Measurements from ENCODE around the gene CCDC33.

Gene CCDC33

DNA sequence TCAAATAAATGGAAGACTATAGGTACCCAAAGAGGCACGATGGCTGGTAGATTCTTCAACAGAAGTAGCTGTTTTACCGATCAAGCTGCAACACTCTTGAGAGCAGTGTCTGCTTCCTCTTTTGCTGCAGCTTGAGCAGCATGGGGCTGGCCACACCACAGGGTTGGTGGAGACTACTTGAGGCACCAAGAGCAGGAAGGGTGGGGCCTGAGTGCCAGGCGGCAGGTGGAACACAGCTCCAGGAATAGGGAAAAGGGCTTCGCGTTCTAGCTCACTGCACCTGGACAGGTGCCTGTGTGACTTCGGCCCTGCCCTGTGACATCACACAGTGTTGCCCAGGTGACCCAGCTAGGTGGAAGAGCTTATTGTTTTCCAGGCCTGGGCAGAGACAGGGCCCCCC is at the start of gene CCDC33:
Gene CCDC33, plus strand, starts transcription at position 365 of the 400 bp plus-strand sequence. CDS start 394 bp downstream, outside the sequence.
- peak; percentile 95 for DNase-seq

DNA sequence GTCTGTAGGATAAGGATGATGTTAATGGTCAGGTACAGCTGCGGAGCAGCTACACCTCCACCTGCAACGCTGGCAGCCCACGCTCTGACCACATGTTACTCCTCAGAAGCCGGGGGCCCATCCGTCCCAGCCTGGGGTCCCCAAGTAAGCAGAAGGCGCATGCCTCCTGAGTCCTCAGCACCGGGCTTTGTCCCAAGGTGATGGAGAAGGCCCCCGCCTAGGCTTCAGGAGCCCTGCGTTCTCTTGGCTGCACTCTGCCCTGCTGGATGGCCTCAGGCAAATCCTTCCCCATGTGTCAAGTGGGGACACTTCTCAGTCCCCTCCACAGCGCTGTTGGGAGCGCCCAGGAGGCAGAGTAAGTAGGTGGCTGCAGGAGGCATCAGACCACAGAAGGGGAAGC is 47.9 kb upstream of the CCDC33 start:
- no peak for DNase-seq

- DNase-seq: no peak
These were observed 44.3 kb upstream of the CCDC33 start for GRCh38 chr15:74191798-74192197.

DNA sequence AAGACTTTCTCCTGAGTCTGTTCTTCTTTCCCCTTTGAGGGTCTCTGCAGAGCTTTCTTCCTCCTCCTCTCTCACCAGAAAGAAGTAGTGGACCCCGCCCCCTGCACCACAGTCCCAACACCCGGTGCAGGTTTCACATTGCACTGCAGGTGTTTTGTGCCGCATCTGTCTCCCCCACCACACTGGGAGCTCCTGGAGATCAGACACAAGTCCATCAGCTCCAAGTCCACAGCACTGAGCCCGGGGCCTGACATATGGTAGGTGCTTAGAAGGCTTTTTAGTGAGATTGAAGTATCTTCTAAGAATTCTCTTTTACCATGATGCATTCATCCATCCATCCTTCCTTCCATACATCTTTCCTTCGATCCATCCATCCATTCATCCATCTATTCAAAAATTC is 43.4 kb upstream of the CCDC33 start:
- no peak for DNase-seq

DNA sequence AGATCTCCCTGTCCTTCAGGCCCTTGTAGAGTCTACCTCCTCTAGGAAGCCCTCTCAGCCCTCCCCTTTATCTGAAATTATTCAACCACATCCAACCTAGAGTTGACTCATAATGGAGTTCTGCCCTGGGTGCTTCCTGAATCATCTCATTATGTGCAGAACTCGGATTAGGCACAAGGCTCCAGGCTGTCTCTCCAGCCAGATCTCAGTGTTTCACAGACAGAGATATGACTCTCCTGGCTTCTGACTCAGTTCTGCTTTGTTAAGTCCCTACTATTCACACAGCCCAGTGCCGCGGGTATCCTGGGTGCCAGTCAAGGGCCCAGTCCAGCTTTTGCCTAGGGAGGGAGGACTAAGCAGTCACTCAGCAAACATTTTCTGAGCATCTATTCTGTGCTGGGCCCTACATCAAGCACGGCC is 42.8 kb upstream of the CCDC33 start:
- no peak for DNase-seq

GRCh38 chr15:74193905-74194304 is 42.2 kb upstream of the CCDC33 start:
- no peak for DNase-seq

- DNase-seq: no peak
These were observed 41.3 kb upstream of the CCDC33 start for GRCh38 chr15:74194572-74195559.

- no peak for DNase-seq
These were observed 40.0 kb upstream of the CCDC33 start for GRCh38 chr15:74196175-74196574.

DNA sequence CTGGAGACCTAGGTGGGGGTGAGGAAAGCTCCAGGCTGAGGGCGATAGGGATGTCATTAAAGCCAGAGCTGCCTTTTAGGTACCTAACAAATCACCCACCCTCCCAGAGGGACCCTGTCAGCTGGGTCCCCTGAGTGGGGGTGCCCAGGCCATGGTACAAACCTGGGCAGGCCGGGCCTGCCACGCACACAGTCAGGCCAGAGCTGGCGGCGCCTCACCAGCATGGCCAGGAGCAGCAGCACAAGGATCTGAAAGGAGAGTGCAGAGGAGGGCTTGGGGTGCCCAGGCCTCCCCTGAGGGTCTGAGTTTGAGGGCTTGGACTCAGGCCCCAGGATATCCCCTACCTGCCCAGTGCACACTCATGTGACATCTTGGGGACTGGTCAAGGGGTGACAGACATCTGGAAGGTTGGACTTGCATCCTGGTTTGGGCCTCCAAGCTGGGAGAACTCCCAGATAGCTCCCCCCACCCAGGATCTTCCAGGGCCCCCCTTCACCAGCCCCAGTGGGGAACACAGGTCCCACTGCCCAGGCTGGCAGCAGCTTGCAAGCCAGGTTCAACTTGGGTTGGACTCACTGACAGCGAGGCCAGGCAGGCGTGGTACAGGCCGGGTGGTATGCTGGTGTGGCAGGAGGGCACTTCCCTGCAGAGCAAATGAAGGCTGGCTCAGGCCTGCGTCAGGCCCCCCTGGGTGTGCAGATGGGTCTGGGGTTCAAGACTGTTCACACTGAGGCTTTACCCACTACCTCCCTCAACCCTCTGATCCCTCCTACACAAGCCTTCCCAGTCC is 38.8 kb upstream of the CCDC33 start:
- DNase-seq: no peak

- DNase-seq: no peak
These were observed 36.9 kb upstream of the CCDC33 start for GRCh38 chr15:74199297-74199652.

DNA sequence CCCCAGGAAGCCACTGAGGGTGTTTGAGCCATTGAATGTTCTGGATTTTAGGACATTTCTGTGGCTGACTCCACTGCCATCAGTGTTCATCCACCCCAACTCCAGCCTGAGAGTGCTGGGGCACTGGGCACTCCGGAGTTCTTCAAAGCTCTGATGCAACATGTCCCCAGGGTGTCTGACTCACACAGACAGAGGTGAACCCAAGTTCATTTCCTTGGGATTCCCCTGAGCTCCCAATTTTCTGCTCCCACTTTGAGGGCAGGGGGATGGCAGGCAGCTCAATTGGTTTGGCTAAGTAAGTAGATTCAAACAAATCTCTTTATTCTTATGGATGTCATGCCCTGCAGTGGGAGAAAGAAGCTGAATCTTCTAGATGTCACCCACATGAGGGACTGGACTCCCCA is 35.7 kb upstream of the CCDC33 start:
- DNase-seq: no peak

DNA sequence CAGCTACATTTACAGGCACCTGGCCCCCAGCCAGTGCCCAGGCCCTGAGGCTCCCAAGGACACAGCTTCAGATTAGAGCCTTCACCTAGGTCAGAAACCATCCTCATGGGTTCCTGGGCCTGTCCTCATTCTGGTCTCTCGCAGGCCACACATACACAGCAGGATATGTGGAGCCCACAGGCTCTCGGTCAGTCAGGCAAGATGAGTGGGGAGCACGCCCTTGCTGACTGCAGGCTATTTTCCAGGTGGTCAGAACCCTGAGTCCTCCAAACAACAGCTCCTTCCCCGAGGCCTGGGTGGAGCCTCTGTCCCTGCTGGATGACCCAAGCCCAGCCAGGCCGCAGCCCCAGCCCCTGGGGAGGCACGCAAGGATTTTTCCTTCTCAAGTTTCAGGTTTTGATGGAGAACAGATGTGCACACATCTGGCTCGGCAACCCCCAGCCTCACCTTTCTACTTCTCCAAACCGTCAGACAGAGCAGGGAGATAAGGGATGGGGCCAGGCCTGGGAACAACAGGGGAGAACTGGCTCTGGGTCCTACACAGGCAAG is 35.2 kb upstream of the CCDC33 start:
- no peak for DNase-seq

- no peak for DNase-seq
These were observed 34.3 kb upstream of the CCDC33 start for GRCh38 chr15:74201710-74202420.

DNA sequence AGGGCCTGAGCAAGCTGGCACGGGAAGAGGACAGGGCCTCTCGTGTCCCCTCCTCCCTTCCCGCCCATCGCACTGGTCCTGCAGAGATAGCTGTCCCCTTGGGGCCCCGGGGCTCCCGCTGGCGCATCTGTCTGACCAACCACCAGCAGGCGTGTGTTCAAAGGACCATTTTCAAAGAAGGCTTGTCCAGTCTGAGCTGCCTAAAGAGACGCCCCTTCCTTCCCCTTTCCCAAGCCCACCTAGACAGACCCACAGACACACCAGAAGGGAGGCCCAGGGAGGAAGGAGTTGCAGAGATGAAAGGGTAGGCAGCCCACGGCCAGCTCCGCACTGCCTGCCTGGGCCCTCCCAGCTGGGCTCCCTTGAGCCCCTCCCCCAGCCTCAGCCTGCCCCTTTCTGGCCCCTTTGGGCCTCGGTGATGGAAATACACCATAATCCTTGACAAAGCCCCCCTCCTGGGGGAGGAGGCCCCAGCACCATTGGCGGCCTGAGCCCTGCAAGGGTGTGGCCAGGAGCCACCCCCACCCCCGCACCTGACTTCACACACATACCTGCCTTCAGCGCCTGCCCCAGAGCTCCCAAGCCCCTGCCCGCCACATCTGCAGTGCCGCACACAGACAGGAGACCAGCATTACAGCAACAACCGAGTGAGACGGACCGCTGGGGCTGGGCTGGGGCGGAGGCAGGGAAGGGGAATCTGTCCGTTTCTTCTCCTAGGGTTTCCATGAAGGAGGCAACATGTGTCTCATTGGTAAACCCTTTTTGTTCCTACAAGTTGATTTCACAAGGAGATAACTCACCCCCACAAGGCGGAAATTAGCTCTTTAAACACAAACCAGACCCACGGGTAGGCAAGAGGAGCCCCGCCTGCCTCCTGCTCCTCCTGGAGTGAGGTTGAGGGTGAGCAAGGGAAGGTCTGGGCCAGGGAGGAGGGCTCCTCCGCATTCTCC is 33.4 kb upstream of the CCDC33 start, which contains the start of gene STRA6:
Gene STRA6, minus strand, starts transcription at position 336 of the 950 bp plus-strand sequence. CDS start 520 bp downstream, outside the sequence.
- DNase-seq: peak; percentile 74

DNA sequence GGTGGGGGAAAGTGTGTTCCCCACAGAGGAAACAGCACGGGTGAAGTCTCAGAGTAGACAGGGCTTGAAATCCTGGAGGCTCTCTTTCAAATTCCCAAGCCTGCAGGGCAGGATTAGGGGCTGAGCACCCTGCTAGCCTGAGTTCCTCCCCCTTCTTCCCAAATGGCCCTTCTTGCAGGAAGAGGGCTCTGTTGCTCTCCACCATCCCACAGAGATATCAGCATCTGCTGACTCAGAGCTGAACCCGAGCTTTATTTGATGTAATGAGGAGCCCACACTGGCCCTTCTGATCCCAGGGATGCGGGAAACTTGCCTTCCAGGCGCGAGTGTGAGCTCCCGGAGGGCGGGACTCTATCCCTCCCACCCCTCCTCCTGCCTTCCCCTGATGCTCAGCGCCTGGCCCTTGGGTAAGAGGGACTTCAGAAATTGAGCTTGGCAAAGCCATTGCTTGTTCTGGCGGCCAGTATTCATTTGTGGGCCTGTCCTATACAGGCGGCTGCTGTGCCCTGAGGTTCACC is 32.2 kb upstream of the CCDC33 start:
- DNase-seq: peak; percentile 38

- no peak for DNase-seq
These were observed 30.6 kb upstream of the CCDC33 start for GRCh38 chr15:74205582-74205947.

DNA sequence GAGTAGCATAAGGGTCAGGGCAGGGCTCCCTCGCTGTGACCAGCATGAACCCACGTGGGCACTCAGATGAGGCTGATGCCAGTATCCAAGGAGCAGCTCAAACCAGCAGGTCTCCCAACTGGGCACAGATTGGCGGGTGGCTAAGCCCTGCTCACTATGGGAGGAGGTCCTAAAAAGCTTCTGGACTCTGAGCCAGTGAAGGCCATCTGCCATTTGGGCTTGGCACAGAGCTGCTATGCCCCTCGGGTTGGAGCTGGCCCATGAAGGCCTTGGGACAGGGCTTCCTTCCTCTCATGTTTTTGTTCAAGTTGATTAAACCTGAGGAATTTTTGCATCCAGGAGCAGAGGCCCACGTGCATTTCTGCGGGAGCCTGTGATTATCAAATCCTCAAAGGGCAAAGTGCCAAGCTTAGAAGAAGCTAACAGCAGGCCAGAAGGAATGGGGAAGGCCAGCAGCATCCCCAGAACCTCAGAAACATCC is 29.3 kb upstream of the CCDC33 start:
- DNase-seq: no peak

- peak; percentile 58 for DNase-seq
These were observed 28.3 kb upstream of the CCDC33 start for GRCh38 chr15:74207652-74208440.

GRCh38 chr15:74208496-74208895 is 27.6 kb upstream of the CCDC33 start:
- no peak for DNase-seq

DNA sequence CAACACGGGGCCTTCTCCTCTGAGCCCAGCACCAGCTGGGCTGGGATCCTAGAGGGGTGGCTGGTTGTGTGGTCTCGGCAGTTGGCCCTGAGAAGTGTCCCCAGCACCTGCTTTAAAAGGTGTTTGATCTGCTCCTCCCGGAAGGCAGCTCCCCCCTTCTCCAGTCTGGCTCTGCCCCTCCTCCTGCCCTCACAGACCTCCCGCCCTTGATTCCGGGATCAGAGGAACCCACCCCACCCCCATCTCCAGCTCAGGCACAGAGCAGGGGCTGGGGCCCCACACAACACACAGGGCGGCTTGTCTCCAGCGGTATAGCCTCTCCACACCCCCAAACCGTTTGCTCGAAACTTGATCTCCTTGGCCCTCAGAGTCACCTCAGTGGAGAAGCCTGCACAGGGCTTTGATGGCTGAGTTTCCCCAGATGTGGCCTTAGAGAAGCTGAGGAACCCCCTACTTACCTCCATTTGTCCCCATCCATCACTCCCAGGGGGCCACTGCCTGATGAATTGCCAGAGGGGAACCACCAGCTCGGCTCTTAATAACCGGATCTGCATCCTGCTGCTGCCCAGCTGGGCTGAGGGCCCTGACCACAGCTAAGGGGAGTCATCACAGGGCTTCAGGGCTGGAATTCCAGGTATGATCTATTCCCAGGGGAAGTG is 27.1 kb upstream of the CCDC33 start:
- DNase-seq: peak; percentile 72
